Hepatocyte (in vitro differentiated cells): ENCODE results near the gene TCN2.

Experiments
- CTCF ChIP-seq: fragments of 200-600 bp; sonication (generic); IDR thresholded peaks from 2 replicates; pipeline ENCODE4 v1.5.1; 2016; ENCODE audit warnings: antibody characterized with exemption, mild to moderate bottlenecking; ENCODE audit not compliant: poor library complexity
- EZH2phosphoT487 ChIP-seq: fragments of 200-600 bp; sonication (generic); IDR thresholded peaks from one replicate; pipeline ENCODE4 v1.6.1; 2018; ENCODE audit warnings: antibody characterized with exemption, mild to moderate bottlenecking, low read depth, moderate library complexity; ENCODE audit not compliant: unreplicated experiment, severe bottlenecking

- TF ChIP-seq CTCF (no peak), EZH2phosphoT487 (no peak)
Observed at GRCh38 chr22:30564761-30565119, 42.2 kb upstream of the TCN2 start.
